Measurements from ENCODE around the gene VRK3.
"Not testable (repeated sequence)": the region's sequence is repeated elsewhere in the genome, so short reads cannot be mapped to it uniquely, and the experiment has no call there.

Gene VRK3

GRCh38 chr19:49971991-49972411 is 53.2 kb downstream of the VRK3 start:
- Histone ChIP-seq H3K4me3 (ENCODE audit: low read length) (no peak overlapping the region), H3K36me3 (ENCODE audit: insufficient read depth, low read length) (peaks cover 3% of the 10 kb centered on the region), H3K27me3 (ENCODE audit: control insufficient read depth, insufficient read depth, low read length) (peaks cover 10% of the 10 kb centered on the region), H3K9ac (ENCODE audit: low read depth, low read length) (no peak overlapping the region), H3K4me2 (ENCODE audit: low read length) (no peak overlapping the region), H3K9me3 (replicated peaks; ENCODE audit: low read length) (no peaks in the 10 kb centered on the region), H3K4me1 (ENCODE audit: control insufficient read depth, insufficient read depth, low read length) (no peaks in the 10 kb centered on the region)

- not testable (repeated sequence) for H3K4me1 ChIP-seq (ENCODE audit: control insufficient read depth, insufficient read depth, low read length); H3K4me3 ChIP-seq (ENCODE audit: low read length); H3K9me3 ChIP-seq (replicated peaks; ENCODE audit: low read length); H3K4me2 ChIP-seq (ENCODE audit: low read length); H3K9ac ChIP-seq (ENCODE audit: low read depth, low read length); H3K36me3 ChIP-seq (ENCODE audit: insufficient read depth, low read length)
- H3K27me3 ChIP-seq (ENCODE audit: control insufficient read depth, insufficient read depth, low read length), result peaks cover 10% of the 10 kb centered on the region
These were observed 55.8 kb downstream of the VRK3 start for GRCh38 chr19:49969355-49969754.

- no peaks in the 10 kb centered on the region for H3K4me1 ChIP-seq (ENCODE audit: control insufficient read depth, insufficient read depth, low read length)
- no peak overlapping the region for H3K9ac ChIP-seq (ENCODE audit: low read depth, low read length)
- peaks cover 11% of the 10 kb centered on the region for H3K27me3 ChIP-seq (ENCODE audit: control insufficient read depth, insufficient read depth, low read length)
- H3K4me3 ChIP-seq (ENCODE audit: low read length), result no peak overlapping the region
- no peaks in the 10 kb centered on the region for H3K36me3 ChIP-seq (ENCODE audit: insufficient read depth, low read length)
- H3K9me3 ChIP-seq (replicated peaks; ENCODE audit: low read length), result no peaks in the 10 kb centered on the region
- no peak overlapping the region for H3K4me2 ChIP-seq (ENCODE audit: low read length)
These were observed 56.8 kb downstream of the VRK3 start for GRCh38 chr19:49968279-49968922.

- not testable (repeated sequence) for H3K9me3 ChIP-seq (replicated peaks; ENCODE audit: low read length); H3K27me3 ChIP-seq (ENCODE audit: control insufficient read depth, insufficient read depth, low read length); H3K4me3 ChIP-seq (ENCODE audit: low read length); H3K4me2 ChIP-seq (ENCODE audit: low read length); H3K36me3 ChIP-seq (ENCODE audit: insufficient read depth, low read length); H3K4me1 ChIP-seq (ENCODE audit: control insufficient read depth, insufficient read depth, low read length); H3K9ac ChIP-seq (ENCODE audit: low read depth, low read length)
These were observed 64.2 kb downstream of the VRK3 start, which contains the start of gene SIGLEC11 for GRCh38 chr19:49960980-49961379. TSS of gene SIGLEC11 (minus strand) at chr19:49961172. CDS start at chr19:49961081, 91 bp downstream.

DNA sequence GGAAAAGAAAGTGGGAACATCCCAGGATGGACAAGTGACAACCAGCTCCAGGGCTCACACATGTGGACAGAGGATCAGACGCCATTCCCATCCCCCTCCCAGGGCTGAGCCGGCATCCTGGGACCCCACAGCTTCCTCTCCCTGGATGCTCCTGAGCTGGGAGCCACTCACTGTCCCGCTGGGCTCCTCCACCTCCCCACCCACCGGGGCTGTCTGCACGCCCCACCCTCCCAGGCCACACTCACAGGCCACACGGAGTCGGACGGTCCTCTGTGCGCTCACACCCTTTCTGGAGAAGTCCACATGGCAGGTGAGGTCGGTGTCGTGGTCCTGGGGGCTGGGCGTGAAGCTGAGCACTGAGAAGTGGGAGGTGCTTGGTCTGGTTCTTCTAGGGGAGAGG is 65.3 kb downstream of the VRK3 start:
- H3K9me3 ChIP-seq (replicated peaks; ENCODE audit: low read length); H3K9ac ChIP-seq (ENCODE audit: low read depth, low read length); H3K4me1 ChIP-seq (ENCODE audit: control insufficient read depth, insufficient read depth, low read length); H3K4me2 ChIP-seq (ENCODE audit: low read length); H3K27me3 ChIP-seq (ENCODE audit: control insufficient read depth, insufficient read depth, low read length); H3K4me3 ChIP-seq (ENCODE audit: low read length); H3K36me3 ChIP-seq (ENCODE audit: insufficient read depth, low read length): not testable (repeated sequence)

- not testable (repeated sequence) for H3K4me2 ChIP-seq (ENCODE audit: low read length); H3K36me3 ChIP-seq (ENCODE audit: insufficient read depth, low read length); H3K9ac ChIP-seq (ENCODE audit: low read depth, low read length); H3K9me3 ChIP-seq (replicated peaks; ENCODE audit: low read length); H3K4me3 ChIP-seq (ENCODE audit: low read length)
- Histone ChIP-seq H3K4me1 (ENCODE audit: control insufficient read depth, insufficient read depth, low read length) (peaks cover 16% of the 10 kb centered on the region), H3K27me3 (ENCODE audit: control insufficient read depth, insufficient read depth, low read length) (peaks cover 16% of the 10 kb centered on the region)
These were observed 66.6 kb downstream of the VRK3 start for GRCh38 chr19:49958596-49958995.

DNA sequence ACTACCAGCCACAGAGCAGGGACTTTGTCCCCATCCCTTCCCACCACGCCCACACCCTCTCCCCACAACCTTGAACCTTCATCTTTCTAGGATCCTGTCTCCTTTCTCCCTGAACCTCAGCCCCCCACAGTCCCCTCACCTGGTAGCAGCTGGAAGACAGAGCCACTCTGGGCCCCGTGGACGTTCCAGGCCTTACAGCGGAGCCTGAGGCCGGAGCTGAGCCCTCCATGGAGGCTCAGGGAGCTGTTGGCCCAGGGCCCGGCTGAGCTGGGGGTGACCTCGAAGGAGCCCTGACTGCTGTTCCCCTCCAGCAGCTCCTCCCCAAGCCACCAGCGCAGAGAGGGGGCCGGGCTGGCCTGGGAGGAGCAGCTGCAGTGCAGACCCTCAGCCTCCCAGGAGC is 67.0 kb downstream of the VRK3 start:
- not testable (repeated sequence) for H3K36me3 ChIP-seq (ENCODE audit: insufficient read depth, low read length); H3K4me2 ChIP-seq (ENCODE audit: low read length)

GRCh38 chr19:49957262-49957915 is 67.8 kb downstream of the VRK3 start:
- Histone ChIP-seq H3K4me2 (ENCODE audit: low read length) (no peak overlapping the region), H3K9ac (ENCODE audit: low read depth, low read length) (no peak overlapping the region), H3K27me3 (ENCODE audit: control insufficient read depth, insufficient read depth, low read length) (peaks cover 20% of the 10 kb centered on the region), H3K4me3 (ENCODE audit: low read length) (no peak overlapping the region), H3K4me1 (ENCODE audit: control insufficient read depth, insufficient read depth, low read length) (peaks cover 16% of the 10 kb centered on the region), H3K36me3 (ENCODE audit: insufficient read depth, low read length) (no peaks in the 10 kb centered on the region), H3K9me3 (replicated peaks; ENCODE audit: low read length) (no peaks in the 10 kb centered on the region)

More for the DNA sequence above, 67.0 kb downstream of the VRK3 start:
- H3K27me3 ChIP-seq (ENCODE audit: control insufficient read depth, insufficient read depth, low read length), result peaks cover 16% of the 10 kb centered on the region
- not testable (repeated sequence) for H3K4me3 ChIP-seq (ENCODE audit: low read length); H3K9me3 ChIP-seq (replicated peaks; ENCODE audit: low read length); H3K9ac ChIP-seq (ENCODE audit: low read depth, low read length)
- H3K4me1 ChIP-seq (ENCODE audit: control insufficient read depth, insufficient read depth, low read length), result peaks cover 16% of the 10 kb centered on the region

DNA sequence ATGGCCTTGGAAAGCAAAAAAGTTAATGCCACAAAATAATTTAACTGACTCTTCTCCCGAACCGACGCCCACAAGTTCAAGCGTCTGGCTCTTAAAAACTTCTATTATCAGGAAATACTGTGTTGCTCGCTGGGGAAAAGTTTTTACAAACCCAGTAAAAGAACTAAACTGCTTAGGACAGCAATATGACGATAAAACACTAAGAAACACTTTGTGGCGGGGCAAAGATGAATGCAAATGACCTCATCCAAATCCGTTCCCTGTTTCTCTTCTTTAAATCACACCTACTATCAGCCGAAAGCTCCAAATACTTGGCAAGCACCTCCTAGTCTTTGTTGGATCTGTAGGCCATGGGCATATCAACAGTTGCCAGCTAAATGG is 69.1 kb downstream of the VRK3 start:
- no peak overlapping the region for H3K4me2 ChIP-seq (ENCODE audit: low read length)
- H3K4me3 ChIP-seq (ENCODE audit: low read length), result no peak overlapping the region
- H3K9ac ChIP-seq (ENCODE audit: low read depth, low read length), result no peak overlapping the region
- H3K9me3 ChIP-seq (replicated peaks; ENCODE audit: low read length), result no peaks in the 10 kb centered on the region
- H3K27me3 ChIP-seq (ENCODE audit: control insufficient read depth, insufficient read depth, low read length), result peaks cover 20% of the 10 kb centered on the region
- H3K36me3 ChIP-seq (ENCODE audit: insufficient read depth, low read length), result no peaks in the 10 kb centered on the region
- H3K4me1 ChIP-seq (ENCODE audit: control insufficient read depth, insufficient read depth, low read length), result peaks cover 16% of the 10 kb centered on the region

- H3K4me2 ChIP-seq (ENCODE audit: low read length), result peak overlapping the region; percentile 64
- no peaks in the 10 kb centered on the region for H3K36me3 ChIP-seq (ENCODE audit: insufficient read depth, low read length)
- peak overlapping the region; percentile 56 for H3K4me3 ChIP-seq (ENCODE audit: low read length)
- H3K9me3 ChIP-seq (replicated peaks; ENCODE audit: low read length), result no peaks in the 10 kb centered on the region
- peaks cover 20% of the 10 kb centered on the region for H3K27me3 ChIP-seq (ENCODE audit: control insufficient read depth, insufficient read depth, low read length)
- H3K9ac ChIP-seq (ENCODE audit: low read depth, low read length), result no peak overlapping the region
- H3K4me1 ChIP-seq (ENCODE audit: control insufficient read depth, insufficient read depth, low read length), result peaks cover 16% of the 10 kb centered on the region
These were observed 70.2 kb downstream of the VRK3 start for GRCh38 chr19:49954933-49955332.

DNA sequence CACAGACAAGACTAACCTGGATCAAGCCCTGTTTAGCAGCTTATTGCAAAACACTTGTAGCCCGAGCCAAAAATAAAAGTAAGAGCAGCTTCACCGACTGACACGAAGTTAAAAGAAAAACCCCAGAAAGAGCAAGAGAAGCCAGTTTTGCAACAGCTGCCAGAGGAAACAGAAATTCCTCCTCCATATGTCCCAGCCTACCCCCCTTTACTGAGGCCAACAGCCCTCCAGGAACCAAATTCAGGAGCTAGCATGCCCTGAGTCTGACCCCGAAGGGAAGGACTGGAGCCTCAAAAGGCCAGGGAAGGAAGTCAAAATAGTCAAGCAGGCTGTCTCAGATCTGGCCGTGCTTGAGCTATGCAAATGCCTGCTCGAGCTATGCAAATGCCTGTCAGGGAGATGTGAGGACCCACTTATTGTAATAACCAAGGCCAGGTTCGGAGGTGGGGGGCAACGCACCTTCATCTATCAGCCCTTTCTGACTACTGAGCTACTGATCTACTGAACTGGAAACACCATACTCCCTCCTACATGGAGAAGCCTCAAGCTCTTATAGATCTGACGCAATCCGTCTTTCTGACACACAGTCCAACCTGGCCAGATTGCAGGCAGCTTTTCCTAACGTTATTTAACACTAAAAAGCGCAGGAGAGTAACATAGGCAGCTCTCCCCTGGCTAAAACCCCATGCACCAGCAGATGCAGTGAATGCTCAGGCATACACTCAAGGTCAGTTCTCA is 70.9 kb downstream of the VRK3 start:
- peaks cover 22% of the 10 kb centered on the region for H3K27me3 ChIP-seq (ENCODE audit: control insufficient read depth, insufficient read depth, low read length)
- H3K4me3 ChIP-seq (ENCODE audit: low read length), result no peak overlapping the region
- H3K9me3 ChIP-seq (replicated peaks; ENCODE audit: low read length), result no peaks in the 10 kb centered on the region
- H3K36me3 ChIP-seq (ENCODE audit: insufficient read depth, low read length), result no peaks in the 10 kb centered on the region
- H3K4me2 ChIP-seq (ENCODE audit: low read length), result no peak overlapping the region
- H3K9ac ChIP-seq (ENCODE audit: low read depth, low read length), result no peak overlapping the region
- H3K4me1 ChIP-seq (ENCODE audit: control insufficient read depth, insufficient read depth, low read length), result peaks cover 16% of the 10 kb centered on the region
